HCT116 (cell line): ENCODE results near the gene MRPS27. TPM values are rescaled to one million over a fixed set of nuclear protein-coding genes. Genes with fewer than 3 reads are reported as not detected.

Experiments used
- ATAC-seq: fragments of 200-7000 bp; cut with Tn5 transposase; 2 replicates; pipeline ENCODE4 v1.9.1; 2020; ENCODE audit warnings: mild to moderate bottlenecking, moderate library complexity
- BruUV-seq: library from RNA; stranded (reverse); fragments of 400-500 nt; replicated peaks from 2 replicates; lab custom pipeline; 2021; lab: Mats Ljungman, UMichigan
- CTCF ChIA-PET: fragments of 300-600 bp; sonication (Branson Sonifier 250); formaldehyde crosslinking; loops from one replicate; lab custom pipeline; 2021; ENCODE audit warnings: antibody characterized with exemption; lab: Charles Lee
- POLR2A ChIA-PET: fragments of 300-600, 350-600 bp; sonication (Branson Sonifier 250); formaldehyde crosslinking; loops from one replicate; lab custom pipeline; 2021; ENCODE audit warnings: antibody characterized with exemption; lab: Charles Lee
- RAD21 ChIA-PET, 2 experiments: fragments of 300-600 bp; sonication (Branson Sonifier 250); formaldehyde crosslinking; loops; one replicate each; lab custom pipeline; 2023; ENCODE audit warnings: low total read pairs in 2 of 2; ENCODE audit not compliant: uncharacterized antibody in 2 of 2, unreplicated experiment in 2 of 2, low non-redundant PET in 1 of 2; lab: Charles Lee
- DNase-seq: peaks from one replicate; pipeline ENCODE4 v3.0.0-alpha.2; 2010; ENCODE audit warnings: low read depth, low spot score
- H2AFZ ChIP-seq: fragments of 200-600 bp; shearing (Covaris generic), sonication (generic); 2 replicates; pipeline ENCODE4 v1.6.1; 2017; ENCODE audit warnings: low read depth, mixed run types, mixed read lengths, antibody characterized with exemption, low read length; ENCODE audit not compliant: poor library complexity, severe bottlenecking
- H3K27ac ChIP-seq: 2 replicates; pipeline ENCODE4 v1.5.1; 2012; ENCODE audit warnings: low read depth, low read length
- H3K27me3 ChIP-seq: fragments of 200-600 bp; sonication (generic); 2 replicates; pipeline ENCODE4 v1.6.1; 2016; ENCODE audit warnings: mixed run types, low read length, mixed read lengths; ENCODE audit not compliant: insufficient read depth
- H3K36me3 ChIP-seq, 2 experiments: fragments of 200-500 bp in 1 of 2; fragments of 200-600 bp in 1 of 2; sonication (Bioruptor generic) in 1 of 2; sonication (generic) in 1 of 2; 2 replicates each; pipeline versions ENCODE4 v1.5.1 to v1.6.1; 2014 to 2016; ENCODE audit warnings: low read length in 2 of 2, inconsistent platforms in 1 of 2, mixed read lengths in 1 of 2, mixed run types in 1 of 2; ENCODE audit not compliant: insufficient read depth in 2 of 2, control insufficient read depth in 1 of 2
- H3K4me1 ChIP-seq, 2 experiments: fragments of 200-600 bp in 1 of 2; sonication (generic) in 1 of 2; 2 replicates each; pipeline versions ENCODE4 v1.5.1 to v1.6.1; 2012 to 2017; ENCODE audit warnings: low read length in 2 of 2, inconsistent platforms in 1 of 2, mild to moderate bottlenecking in 1 of 2, mixed read lengths in 1 of 2, mixed run types in 1 of 2, moderate library complexity in 1 of 2; ENCODE audit not compliant: insufficient read depth in 2 of 2, control insufficient read depth in 1 of 2
- H3K4me2 ChIP-seq: fragments of 200-600 bp; sonication (generic); 2 replicates; pipeline ENCODE4 v1.6.1; 2017; ENCODE audit warnings: mixed run types, low read length, mixed read lengths
- H3K4me3 ChIP-seq, 2 experiments: fragments of 200-600 bp in 1 of 2; sonication (generic) in 1 of 2; replicated peaks in 1 of 2; 2 replicates each; pipeline ENCODE4 v1.5.1; 2011 to 2016; ENCODE audit warnings: low read length in 2 of 2, control low read depth in 1 of 2, low read depth in 1 of 2, mild to moderate bottlenecking in 1 of 2, mixed read lengths in 1 of 2, mixed run types in 1 of 2
- H3K79me2 ChIP-seq: fragments of 200-600 bp; sonication (generic); 2 replicates; pipeline ENCODE4 v1.6.1; 2017; ENCODE audit warnings: mild to moderate bottlenecking, mixed run types, low read length, moderate library complexity, mixed read lengths; ENCODE audit not compliant: insufficient read depth
- H3K9ac ChIP-seq: fragments of 200-600 bp; sonication (generic); 2 replicates; pipeline ENCODE4 v1.6.1; 2016; ENCODE audit warnings: low read length, mixed read lengths
- H3K9me2 ChIP-seq: fragments of 200-600 bp; sonication (generic), shearing (Covaris generic); 2 replicates; pipeline ENCODE4 v1.6.1; 2017; ENCODE audit warnings: mixed run types, mild to moderate bottlenecking, moderate library complexity; ENCODE audit not compliant: insufficient read depth
- H3K9me3 ChIP-seq, 2 experiments: fragments of 200-500 bp in 1 of 2; fragments of 200-600 bp in 1 of 2; sonication (Bioruptor generic) in 1 of 2; sonication (generic) in 1 of 2; 2 replicates each; pipeline ENCODE4 v1.6.1; 2014 to 2017; ENCODE audit warnings: low read length in 2 of 2, mixed read lengths in 2 of 2, inconsistent platforms in 1 of 2, low read depth in 1 of 2, mild to moderate bottlenecking in 1 of 2, mixed run types in 1 of 2, moderate library complexity in 1 of 2; ENCODE audit not compliant: control insufficient read depth in 1 of 2, insufficient read depth in 1 of 2
- H4K20me1 ChIP-seq: fragments of 200-600 bp; sonication (generic), shearing (Covaris generic); 2 replicates; pipeline ENCODE4 v1.6.1; 2017; ENCODE audit warnings: mixed run types, mild to moderate bottlenecking, moderate library complexity; ENCODE audit not compliant: insufficient read depth
- CBX3 ChIP-seq: IDR thresholded peaks from 2 replicates; pipeline ENCODE4 v1.6.1; 2012; ENCODE audit warnings: low read depth
- CEBPB ChIP-seq: IDR thresholded peaks from 2 replicates; pipeline ENCODE4 v1.6.1; 2012; ENCODE audit warnings: low read depth
- EGR1 ChIP-seq: IDR thresholded peaks from 2 replicates; pipeline ENCODE4 v1.6.1; 2012; ENCODE audit warnings: low read depth
- ELF1 ChIP-seq: IDR thresholded peaks from 2 replicates; pipeline ENCODE4 v1.6.1; 2012; ENCODE audit warnings: low read depth, borderline replicate concordance
- EZH2 ChIP-seq: fragments of 200-600 bp; sonication (generic); IDR thresholded peaks from 2 replicates; pipeline ENCODE4 v1.6.1; 2017; ENCODE audit warnings: antibody characterized with exemption, mixed run types
- EZH2phosphoT487 ChIP-seq: fragments of 200-600 bp; IDR thresholded peaks from 2 replicates; pipeline ENCODE4 v1.6.1; 2018; ENCODE audit warnings: antibody characterized with exemption, borderline replicate concordance
- FOSL1 ChIP-seq: IDR thresholded peaks from 2 replicates; pipeline ENCODE4 v1.6.1; 2012; ENCODE audit warnings: low read depth
- POLR2A ChIP-seq: IDR thresholded peaks from 2 replicates; pipeline ENCODE4 v1.7.0; 2011; ENCODE audit warnings: borderline replicate concordance; ENCODE audit not compliant: insufficient read depth, insufficient read length; ENCODE audit errors: extremely low read depth
- POLR2AphosphoS5 ChIP-seq: IDR thresholded peaks from 2 replicates; pipeline ENCODE4 v1.6.1; 2011; ENCODE audit warnings: mild to moderate bottlenecking, low read depth, low read length, moderate library complexity
- RAD21 ChIP-seq: IDR thresholded peaks from 2 replicates; pipeline ENCODE4 v1.6.1; 2012; ENCODE audit warnings: low read depth, mild to moderate bottlenecking
- SP1 ChIP-seq: IDR thresholded peaks from 2 replicates; pipeline ENCODE4 v1.6.1; 2012; ENCODE audit warnings: low read depth
- SRF ChIP-seq: IDR thresholded peaks from 2 replicates; pipeline ENCODE4 v1.6.1; 2012; ENCODE audit warnings: low read depth
- TCF7L2 ChIP-seq: IDR thresholded peaks from 2 replicates; pipeline ENCODE4 v1.7.0; 2011; ENCODE audit warnings: borderline replicate concordance, inconsistent platforms; ENCODE audit not compliant: insufficient read depth, insufficient read length; ENCODE audit errors: extremely low read depth
- YY1 ChIP-seq: IDR thresholded peaks from 2 replicates; pipeline ENCODE4 v1.6.1; 2011; ENCODE audit warnings: low read length, low read depth, moderate library complexity, mild to moderate bottlenecking; ENCODE audit not compliant: insufficient replicate concordance; ENCODE audit errors: extremely low read depth
- ZFX ChIP-seq: fragments of 450-650 bp; IDR thresholded peaks from 2 replicates; pipeline ENCODE4 v1.6.1; 2017
- ZNF274 ChIP-seq: fragments of 200-500 bp; sonication (Bioruptor generic); IDR thresholded peaks from 2 replicates; pipeline ENCODE4 v1.6.1; 2014; ENCODE audit warnings: mild to moderate bottlenecking, low read depth, low read length, inconsistent platforms
- intact Hi-C: fragments of 100-400 bp; cut with micrococcal nuclease; formaldehyde crosslinking; loops from 2 replicates; pipeline ENCODE4 v1.10.0; 2022
- total RNA-seq: library from RNA; stranded (reverse); gene quantifications from one replicate; pipeline ENCODE4 v1.2.1, GENCODE V29; 2021; ENCODE audit not compliant: unreplicated experiment
- TF ChIP-seq, protein P1 (sequence below), 3 experiments: fragments of 200-600 bp in 1 of 3; sonication (generic) in 1 of 3; IDR thresholded peaks in 2 of 3; conservative IDR thresholded peaks in 1 of 3; 2 replicates each; pipeline ENCODE4 v1.5.1; 2012 to 2017; ENCODE audit warnings: low read depth in 2 of 3, low read length in 2 of 3, antibody characterized with exemption in 1 of 3, borderline replicate concordance in 1 of 3, control low read depth in 1 of 3, mild to moderate bottlenecking in 1 of 3, mixed read lengths in 1 of 3, mixed run types in 1 of 3, moderate library complexity in 1 of 3; ENCODE audit not compliant: insufficient read depth in 1 of 3
- TF ChIP-seq, protein P2 (sequence below): IDR thresholded peaks from 2 replicates; pipeline ENCODE4 v1.6.1; 2012
- TF ChIP-seq, protein P3 (sequence below): IDR thresholded peaks from 2 replicates; pipeline ENCODE4 v1.6.1; 2012

MRPS27 gene
- total RNA-seq, 1 experiment from 2014 or later = 113 TPM

DNA sequence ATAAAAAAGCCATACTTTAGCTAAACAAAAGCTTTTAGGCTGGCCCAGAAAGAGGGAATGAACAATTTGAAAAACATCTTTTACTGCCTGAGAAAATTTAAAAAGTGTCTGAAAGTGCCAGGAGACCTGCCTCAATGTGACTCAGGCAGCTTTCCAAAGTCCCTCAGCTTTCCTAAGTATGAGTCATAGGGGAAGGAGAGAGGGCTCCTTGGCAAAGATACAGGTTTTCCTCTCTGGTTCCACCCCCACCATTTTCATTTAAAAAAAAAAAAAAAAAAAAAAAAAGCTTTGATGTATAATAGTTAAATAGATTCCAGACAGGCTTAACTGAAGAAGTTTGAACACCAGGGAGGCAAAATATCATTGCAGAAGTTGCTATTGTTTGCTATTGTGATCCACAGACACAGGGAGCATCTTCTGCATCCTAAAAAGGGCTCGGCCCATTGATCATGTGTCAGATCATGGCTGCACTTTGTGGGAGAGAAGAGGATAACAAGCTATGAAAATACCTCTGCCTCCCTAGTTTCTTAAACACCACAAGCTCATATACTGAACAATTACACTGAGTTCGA, 71.5 kb downstream of the MRPS27 start (continued):
- TF ChIP-seq, protein P1, sequence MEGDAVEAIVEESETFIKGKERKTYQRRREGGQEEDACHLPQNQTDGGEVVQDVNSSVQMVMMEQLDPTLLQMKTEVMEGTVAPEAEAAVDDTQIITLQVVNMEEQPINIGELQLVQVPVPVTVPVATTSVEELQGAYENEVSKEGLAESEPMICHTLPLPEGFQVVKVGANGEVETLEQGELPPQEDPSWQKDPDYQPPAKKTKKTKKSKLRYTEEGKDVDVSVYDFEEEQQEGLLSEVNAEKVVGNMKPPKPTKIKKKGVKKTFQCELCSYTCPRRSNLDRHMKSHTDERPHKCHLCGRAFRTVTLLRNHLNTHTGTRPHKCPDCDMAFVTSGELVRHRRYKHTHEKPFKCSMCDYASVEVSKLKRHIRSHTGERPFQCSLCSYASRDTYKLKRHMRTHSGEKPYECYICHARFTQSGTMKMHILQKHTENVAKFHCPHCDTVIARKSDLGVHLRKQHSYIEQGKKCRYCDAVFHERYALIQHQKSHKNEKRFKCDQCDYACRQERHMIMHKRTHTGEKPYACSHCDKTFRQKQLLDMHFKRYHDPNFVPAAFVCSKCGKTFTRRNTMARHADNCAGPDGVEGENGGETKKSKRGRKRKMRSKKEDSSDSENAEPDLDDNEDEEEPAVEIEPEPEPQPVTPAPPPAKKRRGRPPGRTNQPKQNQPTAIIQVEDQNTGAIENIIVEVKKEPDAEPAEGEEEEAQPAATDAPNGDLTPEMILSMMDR (IDR thresholded peaks at IDR 0.05 in 2 of 3, conservative IDR thresholded peaks at IDR 0.05 in 1 of 3; ENCODE audit: borderline replicate concordance in 1 of 3, insufficient read depth in 1 of 3, low read depth in 2 of 3, low read length in 2 of 3) = no peak
- TF ChIP-seq ZFX (no peak), YY1 (no peak), CEBPB (0 out of 2 replicates have a peak, but pooled peaks have one; percentile 11)

DNA sequence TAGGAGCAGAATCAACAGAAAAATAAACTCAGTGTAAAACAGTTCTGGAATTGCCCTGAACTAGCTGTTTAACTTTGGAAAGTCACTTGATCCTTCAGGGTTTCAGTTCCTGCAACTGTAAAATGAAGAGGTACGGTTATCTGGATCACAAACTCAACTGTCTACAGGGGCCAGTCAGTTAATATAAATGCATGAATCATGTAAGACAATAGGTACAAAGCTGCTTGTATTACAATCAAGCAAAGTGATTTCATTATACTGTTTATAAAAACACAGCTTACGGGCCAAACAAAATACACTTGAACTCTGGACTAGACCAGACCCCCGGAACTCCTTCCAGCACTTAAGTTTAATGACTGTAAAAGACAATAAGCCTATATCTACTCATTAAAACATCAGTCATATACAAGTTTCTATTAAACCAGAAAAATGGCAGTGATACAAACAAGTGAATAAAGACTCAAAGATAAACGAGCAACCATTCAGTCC, 73.0 kb downstream of the MRPS27 start:
- H3K79me2 ChIP-seq = peaks cover 60% of the 10 kb centered on the region
- ChIA-PET POLR2A (interaction anchor here (1.6 to 1.8 kb wide), 2 partner anchors 13 to 73 kb away, joined by 5 to 7 read pairs; partner anchors contain the start of genes MRPS27 and PTCD2), RAD21 (no interaction called here), CTCF (no interaction called here)
- H3K4me3 ChIP-seq = no peak overlapping the region
- peaks cover 10% of the 10 kb centered on the region; the same call in 1 of the 2 replicates for H4K20me1 ChIP-seq
- intact Hi-C loops = loop anchor here (5.0 kb wide), 2 partner anchors 110 to 465 kb away; no protein-coding TSS in a partner anchor
- peak overlapping the region; percentile 71; the same call in 1 of the 2 replicates for H3K27ac ChIP-seq
- no peaks in the 10 kb centered on the region for H3K9me2 ChIP-seq
- no peaks in the 10 kb centered on the region for H3K36me3 ChIP-seq
- TF ChIP-seq POLR2A = no peak
- no peak for TF ChIP-seq EZH2phosphoT487
- no peak for TF ChIP-seq FOSL1
- no peak for TF ChIP-seq SP1
- TF ChIP-seq, protein P1 (IDR thresholded peaks at IDR 0.05 in 2 of 3, conservative IDR thresholded peaks at IDR 0.05 in 1 of 3; ENCODE audit: borderline replicate concordance in 1 of 3, insufficient read depth in 1 of 3, low read depth in 2 of 3, low read length in 2 of 3) = no peak
- TF ChIP-seq, protein P2, sequence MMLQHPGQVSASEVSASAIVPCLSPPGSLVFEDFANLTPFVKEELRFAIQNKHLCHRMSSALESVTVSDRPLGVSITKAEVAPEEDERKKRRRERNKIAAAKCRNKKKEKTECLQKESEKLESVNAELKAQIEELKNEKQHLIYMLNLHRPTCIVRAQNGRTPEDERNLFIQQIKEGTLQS = no peak
- TF ChIP-seq EGR1 = no peak
- no peak for TF ChIP-seq ZNF274
- no peak for TF ChIP-seq ZFX
- no peak for TF ChIP-seq SRF
- no peak for TF ChIP-seq CEBPB
- TF ChIP-seq ELF1 = no peak
- TF ChIP-seq RAD21 = no peak
- no peak for TF ChIP-seq TCF7L2
- no peak for TF ChIP-seq EZH2
- TF ChIP-seq CBX3 = no peak
- TF ChIP-seq, protein P3, sequence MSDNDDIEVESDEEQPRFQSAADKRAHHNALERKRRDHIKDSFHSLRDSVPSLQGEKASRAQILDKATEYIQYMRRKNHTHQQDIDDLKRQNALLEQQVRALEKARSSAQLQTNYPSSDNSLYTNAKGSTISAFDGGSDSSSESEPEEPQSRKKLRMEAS = no peak
- no peak for TF ChIP-seq POLR2AphosphoS5
- DNase-seq = no peak
- no peak overlapping the region for H2AFZ ChIP-seq
- ATAC-seq = no peak
- H3K4me1 ChIP-seq = peaks cover 34 to 51% of the 10 kb centered on the region in 2 experiments
- H3K9me3 ChIP-seq = no peaks in the 10 kb centered on the region
- no TSS peak for BruUV-seq
- H3K9ac ChIP-seq = 0 out of 2 replicates have a peak overlapping the region, but pooled peaks have one; percentile 4
- no peak overlapping the region; the same call in 1 of the 2 replicates for H3K4me2 ChIP-seq
- H3K27me3 ChIP-seq = no peaks in the 10 kb centered on the region
